ENCODE measurements around the gene RPL6. TPM values are rescaled to one million over a fixed set of nuclear protein-coding genes. Genes with fewer than 3 reads are reported as not detected.
A peak's percentile ranks its signal among the peaks of the same experiment; 100 is the strongest.
"Not testable (repeated sequence)": the region's sequence is repeated elsewhere in the genome, so short reads cannot be mapped to it uniquely, and the experiment has no call there.

The RPL6 gene
- polyA plus RNA-seq = 1,000 to 10,000 TPM; 2,146 to 2,199 TPM

DNA sequence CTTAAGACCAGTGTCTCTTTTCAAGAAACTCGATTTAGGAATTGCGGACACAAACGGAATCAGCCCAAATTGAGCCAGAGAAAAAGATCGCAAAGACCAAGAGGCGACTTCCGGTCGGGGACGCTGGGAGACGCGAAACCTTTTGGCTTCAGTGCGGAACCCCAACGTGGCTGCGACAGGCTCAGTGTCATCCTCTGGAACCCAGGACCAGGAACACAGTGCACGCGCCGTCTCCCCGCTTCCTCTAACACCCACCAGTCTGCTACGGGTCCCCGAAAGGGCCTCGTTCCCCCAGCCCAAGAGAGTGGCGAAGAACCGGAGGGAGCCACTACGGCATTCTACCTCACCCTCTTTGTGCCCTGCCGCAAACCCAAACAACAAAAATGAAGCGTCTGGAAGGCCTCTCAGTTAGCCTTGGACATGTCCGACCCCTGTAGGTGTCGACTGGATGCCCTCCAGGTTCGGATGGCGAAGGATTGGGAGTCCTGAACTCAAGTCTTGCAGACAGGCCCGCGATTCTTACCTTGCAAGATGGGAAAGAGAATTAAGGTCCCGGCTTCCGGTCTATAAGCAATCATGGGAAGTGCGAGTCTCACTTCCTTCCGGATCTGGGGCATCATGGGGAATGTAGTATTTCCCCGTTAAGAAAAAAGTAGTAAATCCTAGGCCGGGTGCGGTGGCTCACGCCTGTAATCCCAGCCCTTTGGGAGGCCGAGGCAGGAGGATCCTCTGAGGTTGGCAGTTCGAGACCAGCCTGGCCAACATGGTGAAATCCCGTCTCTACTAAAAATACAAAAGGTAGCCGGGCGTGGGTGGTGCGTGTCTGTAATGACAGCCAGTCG, at the start of gene RPL6:
Gene RPL6, minus strand, starts transcription at position 542 of the 842 bp plus-strand sequence. CDS start 949 bp downstream, outside the sequence.
- Histone ChIP-seq H3K36me3 (ENCODE audit: control insufficient read depth in 2 of 2, insufficient read depth in 2 of 2, low read length in 1 of 2) (peaks cover 8 to 14% of the 10 kb centered on the region in 2 donors), H3K9me3 (ENCODE audit: control insufficient read depth in 2 of 2, insufficient read depth in 1 of 2, low read depth in 1 of 2, low read length in 1 of 2) (no peaks in the 10 kb centered on the region), H3K27ac (ENCODE audit: low read depth in 2 of 2, low read length in 1 of 2) (peak within 1 kb of the TSS; percentile 91 to 95), H3K27me3 (ENCODE audit: control insufficient read depth in 1 of 2, insufficient read depth in 2 of 2, low read length in 2 of 2) (no peaks in the 10 kb centered on the region), H3K4me1 (ENCODE audit: control insufficient read depth in 2 of 2, insufficient read depth in 2 of 2, low read length in 1 of 2) (no peaks in the 10 kb centered on the region), H3K4me3 (ENCODE audit: low read depth in 1 of 2, low read length in 2 of 2) (peak within 1 kb of the TSS; percentile 74 to 87)
- 10 to 11% methylated on average over 46 of the region's 46 CpGs for WGBS, 2 donors

DNA sequence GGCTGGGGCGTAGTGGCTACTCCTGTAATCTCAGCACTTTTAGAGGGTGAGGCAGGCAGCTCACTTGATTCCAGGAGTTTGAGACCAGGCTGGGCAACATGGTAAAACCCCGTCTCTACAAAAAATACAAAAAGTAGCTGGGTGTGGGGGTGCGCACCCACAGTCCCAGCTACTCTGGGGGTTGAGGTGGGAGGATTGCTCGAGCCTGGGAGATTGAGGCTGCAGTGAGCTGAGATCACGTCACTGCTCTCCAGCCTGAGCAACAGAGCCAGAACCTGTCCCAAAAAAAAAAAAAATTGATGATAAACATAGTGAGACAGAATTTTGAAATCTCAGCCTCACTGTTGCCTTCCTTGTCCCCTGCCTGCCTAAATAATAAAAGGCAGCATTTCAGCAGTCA, 49.3 kb upstream of the RPL6 start:
- Histone ChIP-seq H3K27me3 (ENCODE audit: control insufficient read depth in 1 of 2, insufficient read depth in 2 of 2, low read length in 2 of 2) (no peaks in the 10 kb centered on the region), H3K27ac (ENCODE audit: low read depth in 2 of 2, low read length in 1 of 2) (no peak overlapping the region), H3K4me1 (ENCODE audit: control insufficient read depth in 2 of 2, insufficient read depth in 2 of 2, low read length in 1 of 2) (no peaks in the 10 kb centered on the region), H3K9me3 (ENCODE audit: control insufficient read depth in 2 of 2, insufficient read depth in 1 of 2, low read depth in 1 of 2, low read length in 1 of 2) (no peaks in the 10 kb centered on the region), H3K36me3 (ENCODE audit: control insufficient read depth in 2 of 2, insufficient read depth in 2 of 2, low read length in 1 of 2) (peaks cover 0 to 11% of the 10 kb centered on the region in 2 donors), H3K4me3 (ENCODE audit: low read depth in 1 of 2, low read length in 2 of 2) (no peak overlapping the region)
- WGBS, 2 donors = 94 to 96% methylated on average over 5 of the region's 5 CpGs

DNA sequence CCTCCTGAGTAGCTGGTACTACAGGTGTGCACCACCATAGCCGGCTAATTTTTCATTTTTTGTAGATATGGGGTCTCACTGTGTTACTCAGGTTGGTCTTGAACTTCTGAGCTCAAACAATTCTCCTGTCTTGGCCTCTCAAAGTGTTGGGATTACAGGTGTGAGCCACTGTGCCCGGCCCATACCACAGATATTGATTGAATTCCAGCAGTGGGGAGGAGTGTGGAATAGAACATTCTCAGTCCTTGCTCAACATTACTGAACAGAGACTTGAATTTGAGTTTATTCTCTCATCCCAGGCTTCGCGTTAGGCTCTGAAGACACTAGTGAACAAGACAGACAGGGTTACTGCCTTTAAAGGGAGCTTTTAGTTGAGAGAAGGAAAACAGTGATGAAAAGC, 48.9 kb upstream of the RPL6 start:
- Histone ChIP-seq H3K27ac (ENCODE audit: low read depth in 2 of 2, low read length in 1 of 2) (no peak overlapping the region), H3K36me3 (ENCODE audit: control insufficient read depth in 2 of 2, insufficient read depth in 2 of 2, low read length in 1 of 2) (peaks cover 3 to 11% of the 10 kb centered on the region in 2 donors), H3K9me3 (ENCODE audit: control insufficient read depth in 2 of 2, insufficient read depth in 1 of 2, low read depth in 1 of 2, low read length in 1 of 2) (no peaks in the 10 kb centered on the region), H3K4me3 (ENCODE audit: low read depth in 1 of 2, low read length in 2 of 2) (no peak overlapping the region), H3K4me1 (ENCODE audit: control insufficient read depth in 2 of 2, insufficient read depth in 2 of 2, low read length in 1 of 2) (no peaks in the 10 kb centered on the region), H3K27me3 (ENCODE audit: control insufficient read depth in 1 of 2, insufficient read depth in 2 of 2, low read length in 2 of 2) (no peaks in the 10 kb centered on the region)
- 91 to 97% methylated on average over 4 of the region's 4 CpGs for WGBS, 2 donors

DNA sequence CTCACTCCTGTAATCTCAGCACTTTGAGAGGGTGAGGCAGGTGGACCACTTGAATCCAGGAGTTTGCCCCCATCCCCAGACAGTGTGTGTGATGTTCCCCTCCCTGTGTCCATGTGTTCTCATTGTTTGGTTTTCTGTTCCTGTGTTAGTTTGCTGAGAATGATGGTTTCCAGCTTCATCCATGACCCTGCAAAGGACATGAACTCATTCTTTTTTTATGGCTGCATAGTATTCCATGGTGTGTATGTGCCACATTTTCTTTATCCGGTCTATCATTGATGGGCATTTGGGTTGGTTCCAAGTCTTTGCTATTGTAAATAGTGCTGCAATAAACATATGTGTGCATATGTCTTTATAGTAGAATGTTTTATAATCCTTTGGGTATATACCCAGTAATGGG, 47.7 kb upstream of the RPL6 start:
- H3K4me3 ChIP-seq (ENCODE audit: low read depth in 1 of 2, low read length in 2 of 2); H3K4me1 ChIP-seq (ENCODE audit: control insufficient read depth in 2 of 2, insufficient read depth in 2 of 2, low read length in 1 of 2); H3K9me3 ChIP-seq (ENCODE audit: control insufficient read depth in 2 of 2, insufficient read depth in 1 of 2, low read depth in 1 of 2, low read length in 1 of 2); H3K27ac ChIP-seq (ENCODE audit: low read depth in 2 of 2, low read length in 1 of 2); H3K27me3 ChIP-seq (ENCODE audit: control insufficient read depth in 1 of 2, insufficient read depth in 2 of 2, low read length in 2 of 2): not testable (repeated sequence)
- WGBS, 2 donors = 89 to 94% methylated on average over 1 of the region's 1 CpG
- peaks cover 6 to 11% of the 10 kb centered on the region in 2 donors for H3K36me3 ChIP-seq (ENCODE audit: control insufficient read depth in 2 of 2, insufficient read depth in 2 of 2, low read length in 1 of 2)

GRCh38 chr12:112456029-112456428, 46.6 kb upstream of the RPL6 start:
- Histone ChIP-seq H3K4me1 (ENCODE audit: control insufficient read depth in 2 of 2, insufficient read depth in 2 of 2, low read length in 1 of 2) (no peaks in the 10 kb centered on the region), H3K27me3 (ENCODE audit: control insufficient read depth in 1 of 2, insufficient read depth in 2 of 2, low read length in 2 of 2) (no peaks in the 10 kb centered on the region), H3K4me3 (ENCODE audit: low read depth in 1 of 2, low read length in 2 of 2) (no peak overlapping the region), H3K36me3 (ENCODE audit: control insufficient read depth in 2 of 2, insufficient read depth in 2 of 2, low read length in 1 of 2) (peaks cover 8 to 11% of the 10 kb centered on the region in 2 donors), H3K9me3 (ENCODE audit: control insufficient read depth in 2 of 2, insufficient read depth in 1 of 2, low read depth in 1 of 2, low read length in 1 of 2) (no peaks in the 10 kb centered on the region), H3K27ac (ENCODE audit: low read depth in 2 of 2, low read length in 1 of 2) (no peak overlapping the region)
- WGBS, 2 donors = 96% methylated on average over 7 of the region's 7 CpGs

DNA sequence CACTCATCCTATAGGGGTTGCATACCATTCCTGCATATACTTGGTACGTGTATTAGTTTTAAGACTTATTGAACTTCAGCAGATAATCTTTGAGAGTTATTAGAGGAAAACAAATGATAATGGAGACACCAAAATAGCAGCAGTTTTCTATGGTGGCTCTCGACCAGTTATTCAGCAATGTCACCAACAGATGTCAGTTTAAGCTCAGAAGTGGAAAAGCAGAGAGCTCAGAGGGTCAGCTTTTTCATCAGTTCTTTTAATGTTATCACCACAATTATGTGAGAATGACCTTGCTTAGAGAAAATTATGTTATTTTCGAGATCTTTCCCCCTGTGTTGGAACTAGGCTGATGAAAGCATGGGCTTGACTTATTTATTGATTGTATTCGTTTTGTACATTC, 41.3 kb upstream of the RPL6 start:
- Histone ChIP-seq H3K4me3 (ENCODE audit: low read depth in 1 of 2, low read length in 2 of 2) (no peak overlapping the region), H3K27ac (ENCODE audit: low read depth in 2 of 2, low read length in 1 of 2) (no peak overlapping the region), H3K27me3 (ENCODE audit: control insufficient read depth in 1 of 2, insufficient read depth in 2 of 2, low read length in 2 of 2) (no peaks in the 10 kb centered on the region), H3K4me1 (ENCODE audit: control insufficient read depth in 2 of 2, insufficient read depth in 2 of 2, low read length in 1 of 2) (no peaks in the 10 kb centered on the region), H3K36me3 (ENCODE audit: control insufficient read depth in 2 of 2, insufficient read depth in 2 of 2, low read length in 1 of 2) (peaks cover 5 to 8% of the 10 kb centered on the region in 2 donors), H3K9me3 (ENCODE audit: control insufficient read depth in 2 of 2, insufficient read depth in 1 of 2, low read depth in 1 of 2, low read length in 1 of 2) (no peaks in the 10 kb centered on the region)
- 79 to 84% methylated on average over 4 of the region's 4 CpGs for WGBS, 2 donors

DNA sequence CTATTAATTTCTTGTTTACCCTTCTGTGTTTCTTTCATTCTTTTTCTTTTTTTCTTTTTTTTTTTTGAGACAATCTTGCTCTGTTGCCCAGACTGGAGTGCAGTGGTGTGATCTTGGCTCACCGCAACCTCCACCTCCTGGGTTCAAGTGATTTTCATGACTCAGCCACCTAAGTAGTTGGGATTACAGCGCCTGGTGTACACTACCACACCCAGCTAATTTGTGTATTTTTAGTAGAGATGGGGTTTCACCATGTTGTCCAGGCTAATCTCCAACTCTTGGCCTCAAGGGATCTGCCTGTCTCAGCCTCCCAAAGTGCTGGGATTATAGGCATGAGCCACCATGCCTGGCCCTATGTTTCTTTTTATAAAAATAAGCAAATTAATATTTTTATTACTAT, 38.8 kb upstream of the RPL6 start:
- not testable (repeated sequence) for H3K4me1 ChIP-seq (ENCODE audit: control insufficient read depth in 2 of 2, insufficient read depth in 2 of 2, low read length in 1 of 2); H3K27me3 ChIP-seq (ENCODE audit: control insufficient read depth in 1 of 2, insufficient read depth in 2 of 2, low read length in 2 of 2); H3K4me3 ChIP-seq (ENCODE audit: low read depth in 1 of 2, low read length in 2 of 2); H3K9me3 ChIP-seq (ENCODE audit: control insufficient read depth in 2 of 2, insufficient read depth in 1 of 2, low read depth in 1 of 2, low read length in 1 of 2); H3K27ac ChIP-seq (ENCODE audit: low read depth in 2 of 2, low read length in 1 of 2); H3K36me3 ChIP-seq (ENCODE audit: control insufficient read depth in 2 of 2, insufficient read depth in 2 of 2, low read length in 1 of 2)
- 61 to 75% methylated on average over 2 of the region's 2 CpGs for WGBS, 2 donors

- H3K4me1 ChIP-seq (ENCODE audit: control insufficient read depth in 2 of 2, insufficient read depth in 2 of 2, low read length in 1 of 2) = no peaks in the 10 kb centered on the region
- H3K36me3 ChIP-seq (ENCODE audit: control insufficient read depth in 2 of 2, insufficient read depth in 2 of 2, low read length in 1 of 2) = peaks cover 2 to 5% of the 10 kb centered on the region in 2 donors
- no peak overlapping the region for H3K4me3 ChIP-seq (ENCODE audit: low read depth in 1 of 2, low read length in 2 of 2)
- H3K27me3 ChIP-seq (ENCODE audit: control insufficient read depth in 1 of 2, insufficient read depth in 2 of 2, low read length in 2 of 2) = no peaks in the 10 kb centered on the region
- no peaks in the 10 kb centered on the region for H3K9me3 ChIP-seq (ENCODE audit: control insufficient read depth in 2 of 2, insufficient read depth in 1 of 2, low read depth in 1 of 2, low read length in 1 of 2)
- 73 to 75% methylated on average over 3 of the region's 3 CpGs for WGBS, 2 donors
- H3K27ac ChIP-seq (ENCODE audit: low read depth in 2 of 2, low read length in 1 of 2) = no peak overlapping the region
Measured at GRCh38 chr12:112447106-112447505, 37.7 kb upstream of the RPL6 start.

DNA sequence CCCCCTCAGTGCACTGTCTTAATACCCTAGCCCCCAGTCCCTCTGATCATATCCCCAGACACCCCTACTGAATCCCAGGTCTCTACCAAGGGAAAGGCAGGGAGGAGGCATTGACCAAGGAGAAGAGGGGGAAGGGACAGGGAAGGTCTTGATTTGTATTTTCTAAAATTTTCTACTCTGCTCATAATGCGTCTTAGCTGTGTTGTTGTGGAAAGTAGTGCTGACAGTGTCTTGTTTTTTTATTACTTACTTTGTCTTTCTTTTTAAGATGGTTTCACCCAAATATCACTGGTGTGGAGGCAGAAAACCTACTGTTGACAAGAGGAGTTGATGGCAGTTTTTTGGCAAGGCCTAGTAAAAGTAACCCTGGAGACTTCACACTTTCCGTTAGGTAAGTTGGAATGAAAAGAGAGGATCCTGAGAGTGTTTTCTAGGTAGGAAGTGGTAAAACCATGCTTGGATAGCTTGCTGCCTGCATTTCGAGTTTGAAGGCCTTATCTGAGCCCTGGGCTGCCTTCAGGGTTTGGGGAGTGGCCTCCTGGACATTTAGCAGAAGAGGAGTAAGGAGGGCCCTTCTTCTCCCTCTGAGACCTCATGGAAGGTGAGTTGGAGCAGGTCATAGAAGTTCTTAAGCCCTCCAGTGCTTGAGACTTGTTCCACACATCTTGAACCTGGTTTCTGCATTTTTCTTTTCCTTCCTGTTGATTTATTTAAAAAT, 36.8 kb upstream of the RPL6 start:
- 84 to 87% methylated on average over 3 of the region's 3 CpGs for WGBS, 2 donors
- Histone ChIP-seq H3K9me3 (ENCODE audit: control insufficient read depth in 2 of 2, insufficient read depth in 1 of 2, low read depth in 1 of 2, low read length in 1 of 2) (no peaks in the 10 kb centered on the region), H3K36me3 (ENCODE audit: control insufficient read depth in 2 of 2, insufficient read depth in 2 of 2, low read length in 1 of 2) (peaks cover 0 to 5% of the 10 kb centered on the region in 2 donors), H3K4me3 (ENCODE audit: low read depth in 1 of 2, low read length in 2 of 2) (no peak overlapping the region), H3K4me1 (ENCODE audit: control insufficient read depth in 2 of 2, insufficient read depth in 2 of 2, low read length in 1 of 2) (no peaks in the 10 kb centered on the region), H3K27ac (ENCODE audit: low read depth in 2 of 2, low read length in 1 of 2) (no peak overlapping the region), H3K27me3 (ENCODE audit: control insufficient read depth in 1 of 2, insufficient read depth in 2 of 2, low read length in 2 of 2) (no peaks in the 10 kb centered on the region)
